H9 (cell line): ENCODE data around the gene PLCXD3. TPM values are rescaled to one million over a fixed set of nuclear protein-coding genes. Genes with fewer than 3 reads are reported as not detected.

Experiments
- DNase-seq: peaks from one replicate; pipeline ENCODE4 v3.0.0-alpha.2; 2017
- H2AFZ ChIP-seq: one replicate; pipeline ENCODE4 v1.6.1; 2013; ENCODE audit warnings: mild to moderate bottlenecking, low read length, control low read depth, moderate library complexity
- H2AK5ac ChIP-seq: 2 replicates; pipeline ENCODE4 v1.6.1; 2013; ENCODE audit warnings: low read length, control low read depth, mixed read lengths; ENCODE audit not compliant: insufficient read length
- H2BK120ac ChIP-seq: one replicate; pipeline ENCODE4 v1.6.1; 2013; ENCODE audit warnings: low read depth, mild to moderate bottlenecking, low read length, control low read depth, inconsistent platforms; ENCODE audit not compliant: poor library complexity, severe bottlenecking
- H2BK12ac ChIP-seq: 2 replicates; pipeline ENCODE4 v1.6.1; 2013; ENCODE audit warnings: low read length, control low read depth, mixed read lengths, low read depth; ENCODE audit not compliant: insufficient read length
- H2BK15ac ChIP-seq: 2 replicates; pipeline ENCODE4 v1.6.1; 2013; ENCODE audit warnings: low read depth, low read length, control low read depth
- H2BK20ac ChIP-seq: one replicate; pipeline ENCODE4 v1.6.1; 2013; ENCODE audit warnings: low read depth, mild to moderate bottlenecking, low read length, control low read depth, inconsistent platforms; ENCODE audit not compliant: poor library complexity, severe bottlenecking
- H2BK5ac ChIP-seq: 2 replicates; pipeline ENCODE4 v1.6.1; 2013; ENCODE audit warnings: low read length, control low read depth, mixed read lengths; ENCODE audit not compliant: insufficient read length
- H3K14ac ChIP-seq: 2 replicates; pipeline ENCODE4 v1.6.1; 2013; ENCODE audit warnings: low read length, control low read depth; ENCODE audit not compliant: insufficient read depth
- H3K18ac ChIP-seq: 2 replicates; pipeline ENCODE4 v1.6.1; 2013; ENCODE audit warnings: low read depth, mild to moderate bottlenecking, mixed read lengths, low read length, control low read depth; ENCODE audit not compliant: insufficient read length
- H3K23ac ChIP-seq: 2 replicates; pipeline ENCODE4 v1.6.1; 2013; ENCODE audit warnings: low read length, control low read depth, mixed read lengths, low read depth; ENCODE audit not compliant: insufficient read length
- H3K23me2 ChIP-seq: 2 replicates; pipeline ENCODE4 v1.6.1; 2013; ENCODE audit warnings: low read depth, mild to moderate bottlenecking, mixed read lengths, low read length, control low read depth; ENCODE audit not compliant: insufficient read length, poor library complexity, severe bottlenecking
- H3K27ac ChIP-seq: 2 replicates; pipeline ENCODE4 v1.5.1; 2013; ENCODE audit warnings: low read length, control low read depth, mixed read lengths, low read depth; ENCODE audit not compliant: insufficient read length
- H3K27me3 ChIP-seq: 2 replicates; pipeline ENCODE4 v1.6.1; 2013; ENCODE audit warnings: low read length, control low read depth, inconsistent platforms; ENCODE audit not compliant: insufficient read depth
- H3K4ac ChIP-seq: 2 replicates; pipeline ENCODE4 v1.6.1; 2013; ENCODE audit warnings: low read depth, mild to moderate bottlenecking, control low read depth, inconsistent platforms, low read length, moderate library complexity
- H3K4me1 ChIP-seq: 2 replicates; pipeline ENCODE4 v1.6.1; 2013; ENCODE audit warnings: low read length, control low read depth, inconsistent platforms; ENCODE audit not compliant: insufficient read depth
- H3K4me2 ChIP-seq: 2 replicates; pipeline ENCODE4 v1.6.1; 2013; ENCODE audit warnings: low read length, control low read depth, mixed read lengths; ENCODE audit not compliant: insufficient read length, insufficient read depth
- H3K56ac ChIP-seq: 2 replicates; pipeline ENCODE4 v1.6.1; 2013; ENCODE audit warnings: low read depth, mild to moderate bottlenecking, mixed read lengths, low read length, control low read depth; ENCODE audit not compliant: insufficient read length
- H3K79me1 ChIP-seq: 2 replicates; pipeline ENCODE4 v1.6.1; 2013; ENCODE audit warnings: low read depth, mild to moderate bottlenecking, moderate library complexity, low read length, control low read depth, inconsistent platforms; ENCODE audit not compliant: insufficient read depth, poor library complexity, severe bottlenecking
- H3K79me2 ChIP-seq: 2 replicates; pipeline ENCODE4 v1.6.1; 2013; ENCODE audit warnings: low read length, control low read depth, inconsistent platforms; ENCODE audit not compliant: insufficient read depth
- H3K9ac ChIP-seq: 2 replicates; pipeline ENCODE4 v1.6.1; 2013; ENCODE audit warnings: low read length, control low read depth, mixed read lengths; ENCODE audit not compliant: insufficient read length; ENCODE audit errors: extremely low read depth
- H3K9me3 ChIP-seq: one replicate; pipeline ENCODE4 v1.6.1; 2013; ENCODE audit warnings: low read depth, low read length, inconsistent platforms; ENCODE audit not compliant: control insufficient read depth
- H3T11ph ChIP-seq: one replicate; pipeline ENCODE4 v1.6.1; 2013; ENCODE audit warnings: mild to moderate bottlenecking, low read length, control low read depth, inconsistent platforms
- H4K20me1 ChIP-seq: one replicate; pipeline ENCODE4 v1.6.1; 2013; ENCODE audit not compliant: control insufficient read depth, insufficient read length, insufficient read depth
- H4K5ac ChIP-seq: 2 replicates; pipeline ENCODE4 v1.6.1; 2013; ENCODE audit warnings: low read depth, mild to moderate bottlenecking, mixed read lengths, low read length, control low read depth; ENCODE audit not compliant: insufficient read length
- H4K8ac ChIP-seq: replicated peaks from 2 replicates; pipeline ENCODE4 v1.6.1; 2013; ENCODE audit warnings: low read length, control low read depth, mixed read lengths, low read depth; ENCODE audit not compliant: insufficient read length
- H4K91ac ChIP-seq: 2 replicates; pipeline ENCODE4 v1.6.1; 2013; ENCODE audit warnings: low read depth, mild to moderate bottlenecking, moderate library complexity, mixed read lengths, low read length, control low read depth; ENCODE audit not compliant: insufficient read length
- H3K27ac Mint-ChIP-seq, 3 experiments: 2 replicates in 2 of 3; 3 replicates in 1 of 3; pipeline ENCODE4 v1.8.0; 2020 to 2021; ENCODE audit warnings: mixed read lengths in 3 of 3, mild to moderate bottlenecking in 1 of 3, moderate library complexity in 1 of 3
- H3K27me3 Mint-ChIP-seq: 2 replicates; pipeline ENCODE4 v1.8.0; 2021; ENCODE audit warnings: low read depth, mild to moderate bottlenecking, moderate library complexity, mixed read lengths
- H3K36me3 Mint-ChIP-seq, 3 experiments: 2 replicates in 2 of 3; 3 replicates in 1 of 3; pipeline ENCODE4 v1.8.0; 2020 to 2021; ENCODE audit warnings: low read depth in 3 of 3, mixed read lengths in 3 of 3; ENCODE audit not compliant: insufficient read depth in 1 of 3
- H3K4me1 Mint-ChIP-seq, 2 experiments: 2 replicates each; pipeline ENCODE4 v1.8.0; 2020; ENCODE audit warnings: mixed read lengths in 2 of 2
- H3K4me3 Mint-ChIP-seq, 2 experiments: 2 replicates in 1 of 2; 3 replicates in 1 of 2; pipeline ENCODE4 v1.8.0; 2020 to 2021; ENCODE audit warnings: mild to moderate bottlenecking in 2 of 2, mixed read lengths in 2 of 2, moderate library complexity in 1 of 2
- H3K9me3 Mint-ChIP-seq, 2 experiments: 2 replicates in 1 of 2; 3 replicates in 1 of 2; pipeline ENCODE4 v1.8.0; 2020; ENCODE audit warnings: mild to moderate bottlenecking in 2 of 2, mixed read lengths in 2 of 2, moderate library complexity in 1 of 2
- WGBS: extraction: QIAGEN DNeasy Blood & Tissue Kit; methylation state at CpG from one replicate; pipeline ENCODE4 v1.1.7; 2013; ENCODE audit warnings: missing lambda C conversion rate, low lambda C conversion rate, mixed read lengths; ENCODE audit not compliant: insufficient read length; ENCODE audit errors: extremely low coverage; 5-methylcytosine and 5-hydroxymethylcytosine counted together
- total RNA-seq: library from RNA; stranded (reverse); gene quantifications from 2 replicates; pipeline ENCODE4 v1.2.1, GENCODE V29; 2021
- TF ChIP-seq, protein P1 (sequence below): fragments of 200-600 bp; sonication (generic); conservative IDR thresholded peaks from 3 replicates; pipeline ENCODE4 v1.8.0; 2021; ENCODE audit warnings: antibody characterized with exemption, mild to moderate bottlenecking

Gene PLCXD3
- total RNA-seq, 1 experiment from 2014 or later: not detected

DNA sequence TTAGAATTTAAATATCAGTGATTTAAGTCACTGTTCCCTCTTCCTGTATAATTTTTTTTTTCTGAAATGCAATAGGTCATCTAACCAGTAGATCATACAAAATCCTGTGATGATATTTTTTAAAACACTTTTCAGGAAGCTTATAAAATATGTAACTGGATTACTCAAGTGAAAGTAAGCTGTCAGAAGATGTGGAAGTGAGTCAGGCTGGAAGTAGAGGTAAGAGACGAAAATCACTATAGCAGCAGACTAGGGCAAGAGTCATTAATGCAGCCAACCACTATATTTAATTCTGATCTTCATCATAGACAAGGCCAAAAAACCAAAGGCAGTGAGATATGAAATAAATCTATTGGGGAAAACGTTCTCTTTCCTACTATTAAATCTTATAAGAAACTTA is 231.4 kb downstream of the PLCXD3 start:
- H3K56ac ChIP-seq: no peak overlapping the region

More for the DNA sequence above, 231.4 kb downstream of the PLCXD3 start:
- H4K5ac ChIP-seq: no peak overlapping the region
- no peak overlapping the region for H2BK12ac ChIP-seq
- H3K4me2 ChIP-seq: no peak overlapping the region
- no peak overlapping the region for H3K9ac ChIP-seq
- no peak overlapping the region for H3K23ac ChIP-seq
- H2BK20ac ChIP-seq: no peak overlapping the region
- WGBS: no CpG with 5 or more reads among the region's 2 CpGs
- H2AK5ac ChIP-seq: no peak overlapping the region
- H2BK5ac ChIP-seq: no peak overlapping the region
- no peak overlapping the region for H3T11ph ChIP-seq
- H4K8ac ChIP-seq: no peak overlapping the region
- H2AFZ ChIP-seq: no peak overlapping the region
- no peaks in the 10 kb centered on the region; the same call in 1 of the 2 replicates for H3K4me1 ChIP-seq
- H3K18ac ChIP-seq: no peak overlapping the region
- no peaks in the 10 kb centered on the region for H3K36me3 Mint-ChIP-seq
- H4K20me1 ChIP-seq: no peaks in the 10 kb centered on the region
- H3K9me3 Mint-ChIP-seq: no peaks in the 10 kb centered on the region
- TF ChIP-seq, protein P1, sequence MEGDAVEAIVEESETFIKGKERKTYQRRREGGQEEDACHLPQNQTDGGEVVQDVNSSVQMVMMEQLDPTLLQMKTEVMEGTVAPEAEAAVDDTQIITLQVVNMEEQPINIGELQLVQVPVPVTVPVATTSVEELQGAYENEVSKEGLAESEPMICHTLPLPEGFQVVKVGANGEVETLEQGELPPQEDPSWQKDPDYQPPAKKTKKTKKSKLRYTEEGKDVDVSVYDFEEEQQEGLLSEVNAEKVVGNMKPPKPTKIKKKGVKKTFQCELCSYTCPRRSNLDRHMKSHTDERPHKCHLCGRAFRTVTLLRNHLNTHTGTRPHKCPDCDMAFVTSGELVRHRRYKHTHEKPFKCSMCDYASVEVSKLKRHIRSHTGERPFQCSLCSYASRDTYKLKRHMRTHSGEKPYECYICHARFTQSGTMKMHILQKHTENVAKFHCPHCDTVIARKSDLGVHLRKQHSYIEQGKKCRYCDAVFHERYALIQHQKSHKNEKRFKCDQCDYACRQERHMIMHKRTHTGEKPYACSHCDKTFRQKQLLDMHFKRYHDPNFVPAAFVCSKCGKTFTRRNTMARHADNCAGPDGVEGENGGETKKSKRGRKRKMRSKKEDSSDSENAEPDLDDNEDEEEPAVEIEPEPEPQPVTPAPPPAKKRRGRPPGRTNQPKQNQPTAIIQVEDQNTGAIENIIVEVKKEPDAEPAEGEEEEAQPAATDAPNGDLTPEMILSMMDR: no peak
- no peaks in the 10 kb centered on the region for H3K79me2 ChIP-seq
- DNase-seq: no peak
- H2BK15ac ChIP-seq: no peak overlapping the region
- no peaks in the 10 kb centered on the region for H3K79me1 ChIP-seq
- H3K23me2 ChIP-seq: no peaks in the 10 kb centered on the region
- H3K14ac ChIP-seq: no peak overlapping the region
- H3K27me3 Mint-ChIP-seq: no peaks in the 10 kb centered on the region
- H3K4me1 Mint-ChIP-seq: peaks cover 6 to 10% of the 10 kb centered on the region in 2 experiments
- no peak overlapping the region for H3K27ac ChIP-seq
- H3K4ac ChIP-seq: no peak overlapping the region
- H3K27ac Mint-ChIP-seq: no peak overlapping the region
- no peak overlapping the region for H3K4me3 Mint-ChIP-seq
- no peaks in the 10 kb centered on the region for H3K27me3 ChIP-seq
- H3K9me3 ChIP-seq: no peaks in the 10 kb centered on the region
- H2BK120ac ChIP-seq: no peak overlapping the region
- no peak overlapping the region for H4K91ac ChIP-seq
